Activated CD8-positive, alpha-beta memory T cell treated with anti-CD3 and anti-CD28 coated beads for 4 hours (primary cell): Measurements from ENCODE around the gene SNTG2.
"Not testable (repeated sequence)": the region's sequence is repeated elsewhere in the genome, so short reads cannot be mapped to it uniquely, and the experiment has no call there.

ENCODE experiments used
- DNase-seq, 2 donors: peaks; one replicate each; pipeline ENCODE4 v3.0.0-alpha.2; 2020; ENCODE audit warnings: low read depth in 2 of 2

The SNTG2 gene

GRCh38 chr2:1375794-1376193, 425.1 kb downstream of the SNTG2 start:
- DNase-seq = no peak

- no peak for DNase-seq
Observed at GRCh38 chr2:1377473-1377872, 426.8 kb downstream of the SNTG2 start.

- DNase-seq = no peak
Observed at GRCh38 chr2:1378456-1379150, 428.0 kb downstream of the SNTG2 start.

GRCh38 chr2:1381644-1382043, 431.0 kb downstream of the SNTG2 start:
- DNase-seq = no peak

GRCh38 chr2:1387954-1388725, 437.5 kb downstream of the SNTG2 start:
- DNase-seq = not testable (repeated sequence)

GRCh38 chr2:1390118-1390517, 439.5 kb downstream of the SNTG2 start:
- not testable (repeated sequence) for DNase-seq

GRCh38 chr2:1393321-1393720, 442.7 kb downstream of the SNTG2 start:
- DNase-seq = no peak

- no peak for DNase-seq
Observed at GRCh38 chr2:1394709-1395408, 444.2 kb downstream of the SNTG2 start.

- DNase-seq = no peak
Observed at GRCh38 chr2:1397350-1397749, 446.7 kb downstream of the SNTG2 start.

GRCh38 chr2:1398191-1398590, 447.5 kb downstream of the SNTG2 start:
- no peak for DNase-seq

- no peak for DNase-seq
Observed at GRCh38 chr2:1400943-1401735, 450.5 kb downstream of the SNTG2 start.

GRCh38 chr2:1402064-1402463, 451.4 kb downstream of the SNTG2 start:
- no peak for DNase-seq

GRCh38 chr2:1403565-1403964, 452.9 kb downstream of the SNTG2 start:
- DNase-seq = no peak

- DNase-seq = no peak
Observed at GRCh38 chr2:1405124-1405523, 454.5 kb downstream of the SNTG2 start.

- DNase-seq = no peak
Observed at GRCh38 chr2:1405967-1406366, 455.3 kb downstream of the SNTG2 start.

GRCh38 chr2:1406434-1406833, 455.8 kb downstream of the SNTG2 start:
- no peak for DNase-seq

GRCh38 chr2:1407950-1408675, 457.5 kb downstream of the SNTG2 start:
- DNase-seq = no peak

- DNase-seq = no peak
Observed at GRCh38 chr2:1413156-1413710, 462.6 kb downstream of the SNTG2 start, which contains the start of gene TPO. Gene TPO, plus strand, starts transcription at chr2:1413463. Its CDS starts 946 bp downstream, at chr2:1414409.

- no peak for DNase-seq
Observed at GRCh38 chr2:1414121-1414520, 463.5 kb downstream of the SNTG2 start.

GRCh38 chr2:1414901-1415300, 464.3 kb downstream of the SNTG2 start:
- DNase-seq = not testable (repeated sequence)

GRCh38 chr2:1415501-1415900, 464.9 kb downstream of the SNTG2 start:
- DNase-seq = no peak
